Activated CD8-positive, alpha-beta memory T cell treated with anti-CD3 and anti-CD28 coated beads for 36 hours (primary cell): ENCODE results near the gene TEP1. TPM values are rescaled to one million over a fixed set of nuclear protein-coding genes. Genes with fewer than 3 reads are reported as not detected.

Experiments
- CTCF ChIA-PET: fragments of 350-600 bp; sonication (Branson Sonifier 250); formaldehyde crosslinking; loops from one replicate; lab custom pipeline; 2021; ENCODE audit warnings: antibody characterized with exemption; lab: Charles Lee
- POLR2A ChIA-PET: fragments of 350-600 bp; sonication (Branson Sonifier 250); formaldehyde crosslinking; loops from one replicate; lab custom pipeline; 2021; ENCODE audit warnings: antibody characterized with exemption; lab: Charles Lee
- total RNA-seq, 2 experiments: library from RNA; stranded (reverse); gene quantifications; one replicate each; pipeline ENCODE4 v1.2.3, GENCODE V29; 2021

Gene TEP1
- total RNA-seq, 2 experiments from 2014 or later: 29.9 to 31.6 TPM

DNA sequence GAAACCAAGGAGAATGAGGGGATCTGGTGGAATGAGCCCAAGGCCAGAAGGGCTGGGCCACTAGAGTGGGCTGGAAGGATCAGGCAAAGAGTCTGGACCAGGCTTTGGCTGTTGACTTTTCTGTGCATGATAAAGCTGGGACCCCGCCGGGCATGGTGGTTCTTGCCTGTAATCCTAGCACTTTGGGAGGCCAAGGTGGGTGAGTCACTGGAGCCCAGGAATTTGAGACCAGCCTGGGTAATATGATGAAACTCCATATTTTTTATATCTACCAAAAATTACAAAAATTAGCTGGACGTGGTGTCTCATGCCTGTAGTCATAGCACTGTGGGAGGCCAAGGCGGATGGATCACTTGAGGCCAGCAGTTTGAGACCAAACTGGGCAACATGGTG lies 23.1 kb upstream of the TEP1 start:
- ChIA-PET POLR2A (no interaction called here), CTCF (no interaction called here)

DNA sequence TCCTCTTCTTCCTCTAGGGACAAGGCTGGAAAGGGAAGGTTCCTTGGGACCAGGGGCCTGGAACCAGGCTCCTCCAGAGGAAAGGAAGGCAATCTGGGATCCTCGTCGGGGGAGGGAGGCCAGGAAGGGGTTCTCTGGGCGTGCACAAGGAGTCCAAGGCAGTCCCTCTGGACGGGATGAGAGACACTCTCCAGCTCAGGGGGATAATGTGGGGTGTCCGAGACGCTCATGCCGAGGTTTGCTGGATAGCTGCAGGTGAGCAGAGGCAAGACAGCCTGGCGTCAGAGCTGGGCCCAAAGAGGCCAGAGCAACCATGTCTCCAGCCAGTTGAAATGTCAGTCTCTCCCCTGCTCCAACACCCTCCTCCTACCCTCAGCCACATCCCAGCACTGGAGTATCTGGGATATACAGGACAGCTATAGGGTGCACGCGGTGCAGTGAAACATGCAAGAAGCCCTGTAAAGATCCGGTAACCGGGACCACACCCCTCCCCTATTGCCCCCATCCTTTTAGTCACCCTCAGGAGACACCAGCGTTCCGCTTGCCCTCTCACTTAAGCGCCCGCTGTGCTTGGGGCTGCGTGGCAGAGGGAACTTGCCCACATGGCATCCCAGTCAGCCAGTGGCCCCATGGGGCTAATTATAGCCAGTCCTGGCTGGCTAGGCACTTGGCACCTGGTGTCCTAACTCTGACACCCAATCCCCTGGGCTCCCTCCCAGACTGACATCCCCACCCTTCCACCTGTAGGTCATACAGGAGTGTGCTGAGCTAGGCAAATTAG lies 22.5 kb upstream of the TEP1 start, which contains the start of gene KLHL33:
TSS of gene KLHL33 (minus strand) at position 585 of the 781 bp plus-strand sequence. CDS start at position 230, 355 bp downstream.
- POLR2A ChIA-PET: no interaction called here
- CTCF ChIA-PET: no interaction called here

DNA sequence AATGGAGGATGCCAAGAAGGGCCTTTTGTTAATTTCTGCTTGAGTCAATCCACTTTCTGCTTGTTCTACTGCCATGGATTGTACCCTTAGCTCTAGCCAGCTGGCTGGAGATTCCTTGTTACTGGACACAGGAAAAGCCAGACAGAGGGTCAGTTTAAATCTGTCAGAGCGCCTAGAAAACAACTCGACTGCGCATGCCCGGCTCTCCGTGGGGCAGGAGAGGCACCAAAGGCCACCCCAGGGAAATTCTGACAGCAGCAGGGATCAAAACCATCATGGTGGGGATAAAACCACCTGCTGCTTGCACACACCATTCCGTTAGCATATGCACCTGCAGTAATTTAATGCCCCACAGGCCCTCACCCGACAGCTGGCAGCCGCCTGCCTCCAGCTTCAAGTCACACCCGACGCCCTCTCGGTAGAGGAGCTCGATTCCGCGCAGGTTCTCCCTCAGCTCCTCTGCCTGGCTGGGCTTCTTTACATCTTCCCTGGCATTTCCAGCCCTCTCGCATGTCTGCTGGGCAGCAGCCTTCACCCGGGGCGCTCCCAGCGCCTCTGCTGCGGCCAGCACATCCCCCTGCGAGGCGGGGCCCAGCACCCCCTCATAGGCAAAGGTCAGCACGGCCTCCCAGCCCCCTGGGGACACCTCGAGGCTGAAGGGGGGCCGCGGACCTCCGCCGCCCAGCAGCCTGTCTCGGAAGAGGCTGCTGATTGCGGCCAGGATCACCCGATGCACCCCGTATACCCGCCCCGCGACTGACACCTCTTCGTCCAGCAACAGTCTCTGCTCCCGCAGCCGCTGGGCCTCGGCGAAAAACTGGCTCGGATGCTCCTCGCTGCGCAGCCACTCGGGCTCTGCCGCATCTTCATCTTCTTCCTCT lies 21.6 kb upstream of the TEP1 start:
- CTCF ChIA-PET: interaction anchor here (1.1 kb wide), 1 partner anchor 19 kb away, joined by 3 read pairs; no protein-coding TSS in a partner anchor

DNA sequence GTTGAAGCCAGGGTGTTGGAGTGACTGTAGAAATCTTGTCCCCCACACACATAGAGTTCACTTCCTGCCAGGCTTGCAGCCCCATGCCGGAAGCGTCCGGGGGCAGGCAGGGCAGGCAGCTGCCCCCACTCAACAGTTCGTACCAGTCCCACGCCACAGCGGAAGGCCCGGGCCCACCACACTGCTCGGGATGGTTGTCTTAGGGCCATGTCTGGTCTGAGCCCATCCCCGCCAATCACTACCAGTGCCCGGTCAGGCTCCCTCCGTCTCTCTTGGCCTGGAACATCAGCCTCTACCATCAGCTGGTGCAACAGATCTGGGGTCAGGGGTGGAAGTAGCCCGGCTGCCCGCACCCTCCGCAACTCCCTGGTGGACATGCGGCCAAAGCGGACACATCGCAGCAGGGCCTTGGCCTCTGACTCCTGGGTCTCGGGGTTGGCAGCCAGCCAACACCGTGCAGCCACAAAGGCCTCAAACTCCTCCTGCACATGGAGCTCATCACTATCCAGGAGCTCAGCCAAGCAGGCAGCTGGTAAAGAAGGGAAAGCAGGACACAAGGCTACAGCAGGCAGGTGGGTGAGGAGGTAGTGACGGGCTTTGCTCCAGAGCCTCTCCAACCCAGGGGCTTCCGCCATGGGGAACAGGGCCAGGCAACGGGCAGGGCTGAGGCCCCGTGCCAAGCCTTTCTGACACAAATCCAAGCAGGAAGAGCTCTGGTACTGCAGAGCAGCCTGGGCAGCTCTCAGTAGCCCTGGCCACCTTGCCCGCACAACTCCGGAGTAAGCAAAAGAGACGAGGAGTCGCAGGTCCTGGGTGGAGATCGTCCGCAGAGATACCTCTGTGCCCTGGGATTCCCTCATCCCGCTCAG lies 16.7 kb upstream of the TEP1 start:
- CTCF ChIA-PET: interaction anchor here (1.5 kb wide), 1 partner anchor 102 kb away, joined by 3 read pairs; no protein-coding TSS in a partner anchor
- POLR2A ChIA-PET: no interaction called here

More for the DNA sequence above, 21.6 kb upstream of the TEP1 start:
- POLR2A ChIA-PET: no interaction called here

DNA sequence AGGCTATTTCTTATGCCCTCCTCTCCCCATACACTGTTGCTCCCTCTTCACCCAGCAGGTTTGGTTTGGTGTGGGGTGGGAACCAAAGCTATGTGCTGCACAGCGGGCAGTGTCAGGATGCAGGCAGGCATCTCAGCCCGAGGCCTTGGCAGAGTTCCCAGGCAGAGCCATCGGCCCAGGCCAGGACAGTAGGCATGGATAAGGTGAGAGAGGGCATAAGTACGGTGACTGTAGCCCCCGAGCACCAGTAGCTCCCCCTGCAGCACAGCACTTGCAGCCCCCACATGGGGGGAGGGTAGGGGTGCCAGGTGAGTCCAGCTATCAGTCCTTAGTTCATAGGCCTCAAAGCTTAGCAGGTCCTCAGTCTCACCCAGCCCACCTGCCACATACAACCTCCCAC lies 15.5 kb upstream of the TEP1 start:
- POLR2A ChIA-PET: interaction anchor here (0.8 kb wide), 1 partner anchor 13 kb away, joined by 3 read pairs; no protein-coding TSS in a partner anchor
- CTCF ChIA-PET: interaction anchor here (1.9 kb wide), 1 partner anchor 13 kb away, joined by 11 read pairs; no protein-coding TSS in a partner anchor

DNA sequence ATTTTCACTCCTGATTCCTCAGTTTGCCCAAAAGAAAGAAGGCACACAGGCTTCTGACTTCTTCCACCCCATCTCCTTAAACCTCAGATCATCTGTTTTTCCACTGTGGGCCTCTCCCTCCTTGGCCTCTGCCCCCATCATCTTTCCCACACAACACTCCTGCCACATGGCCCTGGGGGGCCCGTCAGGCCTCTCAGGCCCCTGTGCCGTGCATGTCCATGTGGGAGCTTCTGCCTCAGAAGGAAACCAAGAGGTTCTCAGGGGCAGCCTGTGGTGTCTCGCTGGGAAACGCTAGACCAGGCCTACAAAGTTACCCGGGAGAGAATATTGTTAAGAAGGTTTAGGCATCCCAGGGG lies 14.7 kb upstream of the TEP1 start:
- CTCF ChIA-PET: interaction anchor here (1.9 kb wide), 1 partner anchor 13 kb away, joined by 11 read pairs; no protein-coding TSS in a partner anchor
- POLR2A ChIA-PET: interaction anchor here (1.1 kb wide), 1 partner anchor 27 kb away, joined by 3 read pairs; the partner anchor contains the start of genes APEX1 and OSGEP

DNA sequence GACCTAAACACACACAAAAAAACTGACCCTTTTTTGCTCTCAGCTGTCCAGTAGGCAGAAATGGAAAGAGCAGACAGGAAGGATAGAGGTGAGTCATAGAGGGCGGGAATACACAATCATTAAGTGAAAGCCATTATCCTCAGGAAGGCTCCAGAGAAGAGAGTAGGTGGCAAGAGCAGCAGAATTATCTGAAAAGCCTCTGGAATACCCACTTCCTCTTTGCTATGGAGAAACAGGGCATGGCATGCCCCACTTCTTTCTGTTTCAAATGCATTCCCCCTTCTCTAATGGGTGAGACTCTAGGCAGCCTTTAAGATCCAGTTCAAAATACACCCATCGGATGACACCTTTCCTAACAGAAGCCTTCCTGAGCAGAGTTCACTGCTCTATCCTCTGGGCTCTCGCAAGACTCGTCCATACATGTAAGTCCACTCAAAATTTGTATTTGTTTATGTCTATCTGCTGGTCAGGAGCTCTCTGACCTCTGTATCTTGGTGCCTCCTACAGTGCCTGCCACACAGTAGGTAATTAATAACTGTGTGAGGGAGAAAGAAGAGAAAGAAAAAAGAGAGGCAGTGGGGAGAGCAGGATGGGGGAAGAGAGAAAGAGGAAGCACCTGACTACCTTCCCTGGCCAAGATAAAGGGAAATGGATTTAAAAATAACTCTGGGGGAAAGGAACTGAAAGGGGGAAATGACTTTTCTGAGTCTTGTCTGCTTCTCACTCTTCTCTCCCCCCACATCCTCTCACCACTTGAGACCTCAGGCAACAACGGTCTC lies 14.1 kb upstream of the TEP1 start:
- CTCF ChIA-PET: interaction anchor here (1.9 kb wide), 1 partner anchor 12 kb away, joined by 11 read pairs; no protein-coding TSS in a partner anchor
- POLR2A ChIA-PET: interaction anchor here (1.1 kb wide), 1 partner anchor 28 kb away, joined by 3 read pairs; the partner anchor contains the start of genes APEX1 and OSGEP

DNA sequence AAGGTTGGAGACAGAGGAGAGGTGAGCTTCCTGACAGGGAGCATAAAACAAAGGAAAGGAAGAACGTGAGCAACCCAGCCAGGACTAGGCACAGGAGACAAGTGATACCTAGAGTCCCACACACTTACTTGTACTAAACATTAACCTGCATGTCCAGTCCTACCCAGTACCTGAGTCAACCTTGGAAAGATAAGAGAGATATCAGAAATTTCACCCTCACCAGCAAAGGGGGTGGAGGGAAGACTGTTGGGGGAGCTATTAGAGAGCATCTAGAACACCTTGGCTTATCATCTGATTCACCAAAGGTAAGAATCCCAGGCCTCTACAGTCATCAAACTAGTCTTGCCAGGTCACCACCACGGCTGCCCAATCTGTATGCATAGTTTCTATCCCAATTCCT lies 11.6 kb upstream of the TEP1 start:
- POLR2A ChIA-PET: no interaction called here
- CTCF ChIA-PET: interaction anchor here (2.1 kb wide), 1 partner anchor 9 kb away, joined by 9 read pairs; no protein-coding TSS in a partner anchor

DNA sequence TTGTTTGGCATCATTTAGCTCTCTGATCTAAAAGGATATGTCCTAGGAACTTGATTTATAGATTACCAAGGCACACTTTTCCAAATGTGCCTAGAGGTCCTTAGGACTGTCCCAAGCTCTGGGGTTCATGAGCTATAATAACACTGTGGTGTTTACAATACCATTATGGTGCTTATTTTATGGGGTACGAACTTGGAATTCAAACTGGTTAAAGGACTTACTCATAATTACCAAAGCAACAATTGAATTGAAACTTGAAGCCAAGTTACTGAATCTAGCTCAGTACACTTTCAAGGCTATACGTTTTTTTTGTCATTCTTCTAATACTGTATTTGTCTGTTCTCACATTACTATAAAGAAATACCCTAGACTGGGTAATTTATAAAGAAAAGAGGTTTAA lies 9.6 kb upstream of the TEP1 start:
- POLR2A ChIA-PET: no interaction called here
- CTCF ChIA-PET: interaction anchor here (0.6 to 1.1 kb wide), 2 partner anchors 66 to 124 kb away, joined by 3 read pairs; no protein-coding TSS in a partner anchor

DNA sequence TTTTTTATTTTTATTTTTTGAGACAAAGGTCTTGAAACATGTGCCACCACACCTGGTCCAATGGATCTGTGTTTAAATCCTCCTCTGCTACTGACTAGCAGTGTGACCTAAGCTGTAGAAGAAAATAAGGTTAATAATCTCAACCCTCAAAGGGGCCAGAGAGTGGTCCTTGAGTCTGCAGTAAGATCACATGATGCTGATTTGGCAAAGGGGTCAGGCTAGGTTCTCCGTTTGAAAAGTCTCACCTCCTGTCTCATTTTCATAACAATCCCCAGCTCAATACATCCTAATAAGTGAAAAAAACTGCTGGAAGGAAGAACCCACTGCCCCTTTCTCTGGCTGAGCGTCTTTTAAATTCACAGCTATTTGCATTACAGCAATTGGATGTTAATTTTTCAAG lies 8.0 kb upstream of the TEP1 start:
- ChIA-PET POLR2A (no interaction called here), CTCF (no interaction called here)

DNA sequence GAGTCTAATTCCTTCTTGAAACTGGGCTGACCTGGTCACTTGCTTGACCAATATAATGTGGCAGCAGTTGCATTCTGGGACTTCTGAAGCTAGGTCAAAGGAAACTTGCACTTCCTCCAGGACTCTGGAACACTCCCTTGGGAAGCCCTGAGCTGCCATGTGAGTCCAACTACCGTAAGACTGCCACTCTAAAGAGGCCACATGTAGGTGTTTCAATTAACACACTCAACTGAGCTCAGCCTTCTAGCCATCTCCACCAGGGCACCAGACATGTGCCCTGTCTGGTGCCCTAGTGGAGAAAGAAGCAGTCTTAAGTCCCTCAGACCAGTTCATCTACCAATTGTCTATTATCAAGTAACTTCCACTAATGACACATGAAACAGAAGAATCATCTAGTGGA lies 6.1 kb upstream of the TEP1 start:
- POLR2A ChIA-PET: interaction anchor here (0.5 kb wide), 1 partner anchor 77 kb away, joined by 5 read pairs; no protein-coding TSS in a partner anchor
- CTCF ChIA-PET: interaction anchor here (1.1 kb wide), 1 partner anchor 191 kb away, joined by 3 read pairs; no protein-coding TSS in a partner anchor

DNA sequence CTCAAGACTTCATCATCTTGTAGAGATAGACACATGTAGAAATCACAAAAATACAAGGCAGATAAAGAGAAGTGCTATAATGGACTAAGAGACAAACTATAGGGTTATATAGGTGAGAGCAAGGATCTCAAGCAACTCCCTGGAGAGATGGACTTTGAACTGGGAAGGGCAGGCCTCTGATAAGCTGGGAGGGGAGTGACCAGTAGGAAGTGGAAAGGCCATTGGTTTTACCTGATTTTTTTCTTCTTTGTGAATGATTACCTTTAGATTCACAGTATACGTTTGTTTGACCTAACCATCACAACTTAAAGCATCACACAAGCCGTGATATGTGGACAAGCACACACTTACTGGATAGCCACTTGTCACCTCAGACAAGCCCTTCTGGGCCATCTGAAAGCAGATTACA lies 5.2 kb upstream of the TEP1 start:
- POLR2A ChIA-PET: no interaction called here
- CTCF ChIA-PET: no interaction called here

DNA sequence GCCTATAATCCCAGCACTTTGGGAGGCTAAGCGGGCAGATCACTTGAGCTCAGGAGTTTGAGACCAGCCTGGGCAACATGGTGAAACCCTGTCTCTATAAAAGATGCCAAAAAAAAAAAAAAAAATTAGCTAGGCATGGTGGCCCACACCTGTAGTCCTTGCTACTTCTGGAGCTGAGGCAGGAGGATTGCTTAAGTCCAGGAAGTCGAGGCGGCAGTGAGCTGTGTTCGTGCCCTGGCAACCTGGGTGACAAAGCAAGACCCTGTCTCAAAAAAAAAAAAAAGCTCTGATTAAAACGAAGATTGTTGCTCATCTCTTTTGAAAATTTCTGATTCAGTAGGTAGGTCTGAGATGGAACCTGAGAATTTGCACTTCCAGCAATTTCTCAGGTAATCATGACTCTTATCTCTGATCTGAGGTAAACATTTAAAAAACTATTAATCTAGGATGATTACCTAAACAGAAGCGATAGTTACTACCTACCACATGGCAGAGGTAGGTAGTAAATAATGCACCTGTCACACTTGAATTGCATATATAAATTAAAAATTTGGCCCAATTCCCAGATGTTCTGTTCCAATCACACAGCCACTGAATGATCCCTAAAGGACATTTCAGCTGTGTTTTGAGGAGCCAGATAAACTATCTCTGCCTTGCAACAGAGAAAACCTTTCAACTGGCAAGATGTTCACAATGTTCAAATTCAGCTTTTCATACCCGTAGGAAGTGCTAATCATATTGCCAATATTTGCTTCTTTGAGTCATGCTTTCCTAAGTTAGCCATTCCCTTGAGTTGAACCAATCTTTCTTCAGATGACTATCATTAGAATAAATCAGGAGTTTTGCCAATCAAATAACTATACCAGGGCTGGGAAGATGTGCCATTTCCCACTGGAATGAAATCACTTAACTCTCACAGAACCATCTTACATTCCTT lies 4.2 kb upstream of the TEP1 start:
- ChIA-PET POLR2A (no interaction called here), CTCF (interaction anchor here (0.6 to 0.7 kb wide), 3 partner anchors 15 to 686 kb away, joined by 3 read pairs; no protein-coding TSS in a partner anchor)

DNA sequence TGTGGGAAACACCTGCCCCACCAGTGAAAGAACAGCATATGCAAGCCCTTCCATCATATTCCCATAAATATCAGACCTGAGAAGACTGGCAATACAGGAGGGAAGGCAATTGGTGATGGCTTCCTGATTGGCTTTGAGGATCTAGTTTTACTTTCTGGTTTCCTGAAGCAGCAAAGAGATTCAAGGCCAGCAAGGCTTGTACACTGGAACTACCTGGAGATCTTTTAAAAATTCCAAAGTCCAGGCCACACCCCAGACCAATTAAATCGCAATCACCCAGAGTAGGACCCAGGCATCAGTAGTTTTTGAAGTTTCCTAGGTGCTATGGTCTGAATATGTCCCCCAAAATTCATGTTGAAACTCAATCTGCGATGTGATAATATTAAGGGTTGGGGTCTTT lies 2.9 kb upstream of the TEP1 start:
- ChIA-PET CTCF (interaction anchor here (1.0 to 2.8 kb wide), 13 partner anchors 9 to 194 kb away, joined by 3 to 21 read pairs (median 4); partner anchors contain the start of genes APEX1 and PIP4P1), POLR2A (interaction anchor here (0.5 to 1.1 kb wide), 2 partner anchors 13 to 39 kb away, joined by 3 to 4 read pairs; partner anchors contain the start of gene APEX1)

DNA sequence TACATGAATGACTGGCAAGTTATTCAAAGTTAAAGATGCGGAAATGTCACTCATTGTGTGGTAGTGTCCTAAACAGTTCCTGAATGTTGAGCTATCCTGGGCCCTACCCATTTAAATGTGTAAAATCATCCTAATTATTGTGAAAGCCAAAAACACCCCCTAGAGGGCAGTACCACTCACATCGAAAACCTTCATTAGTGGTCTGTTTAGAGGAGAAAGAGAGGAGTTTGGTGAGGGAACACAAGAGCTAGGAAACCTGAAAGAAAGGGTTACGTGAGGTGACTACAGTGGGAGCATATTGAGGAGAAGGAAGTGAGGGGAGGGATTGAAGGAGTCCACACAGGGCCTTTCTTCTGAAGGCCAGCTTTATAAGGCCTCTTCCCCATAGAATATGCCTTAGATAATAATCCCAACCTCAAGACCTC lies 2.5 kb upstream of the TEP1 start:
- POLR2A ChIA-PET: interaction anchor here (0.5 to 1.1 kb wide), 2 partner anchors 13 to 40 kb away, joined by 3 to 4 read pairs; partner anchors contain the start of gene APEX1
- CTCF ChIA-PET: interaction anchor here (0.7 to 2.8 kb wide), 15 partner anchors 9 to 194 kb away, joined by 3 to 21 read pairs (median 4); partner anchors contain the start of genes APEX1 and PIP4P1

DNA sequence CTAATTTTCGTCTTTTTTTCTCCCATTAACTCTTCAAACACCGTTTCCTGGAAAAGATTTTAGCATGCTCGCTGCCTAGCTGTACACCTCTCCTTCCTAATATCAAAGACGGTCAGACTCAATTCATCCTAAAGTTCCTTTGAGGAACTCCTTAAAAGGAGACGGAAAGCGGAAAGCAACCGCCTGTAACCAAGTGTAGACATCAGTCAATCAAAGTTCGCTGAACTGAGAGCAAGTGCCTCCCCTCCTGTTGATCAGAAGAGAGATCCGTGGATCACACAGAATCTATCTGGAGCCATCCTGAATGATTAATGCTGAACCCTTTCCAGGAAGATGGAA lies 412 bp upstream of the TEP1 start:
- ChIA-PET CTCF (interaction anchor here (1.1 to 2.8 kb wide), 6 partner anchors 9 to 86 kb away, joined by 3 to 21 read pairs (median 4); partner anchors contain the start of genes APEX1 and PARP2), POLR2A (interaction anchor here (0.6 to 2.4 kb wide), 4 partner anchors 42 to 73 kb away, joined by 3 to 15 read pairs (median 6); partner anchors contain the start of genes APEX1, PARP2 and PNP)
